Measurements from ENCODE around the gene ADAMTSL3.

DNA sequence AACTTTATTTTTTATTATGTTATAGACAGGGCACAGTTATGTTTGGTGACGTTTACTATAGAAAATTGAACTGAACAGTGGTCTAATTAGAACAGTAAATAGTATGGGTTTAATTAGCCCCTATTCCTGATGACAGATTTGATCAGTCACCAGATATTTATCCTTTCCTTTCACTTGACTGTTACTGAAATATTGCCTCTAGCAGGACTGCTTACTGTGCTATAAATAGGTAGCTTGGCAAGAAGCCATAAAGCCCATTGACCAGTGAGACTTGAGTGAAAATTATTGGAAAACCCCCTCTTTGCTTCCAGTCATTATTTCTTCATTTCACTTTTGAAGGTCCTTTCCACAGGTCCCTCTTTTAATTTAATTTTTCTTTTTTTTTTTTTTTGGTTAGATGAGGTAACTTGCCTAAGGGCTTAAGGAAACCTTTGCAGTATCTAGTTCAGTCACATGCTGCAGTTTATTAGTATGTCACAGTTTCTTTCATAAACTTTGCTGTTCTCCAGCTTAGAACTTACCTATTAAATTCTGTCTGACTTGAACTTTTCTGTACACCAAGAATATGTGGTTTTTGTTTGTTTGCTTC is 115.6 kb downstream of the ADAMTSL3 start:
- TF ChIP-seq EZH2 (IDR thresholded peaks at IDR 0.05; ENCODE audit: insufficient read depth, low read length) (no peak), CTCF (IDR thresholded peaks at IDR 0.05; ENCODE audit: insufficient read depth, low read depth, low read length) (no peak)

Measured in astrocyte (in vitro differentiated cells and primary cell).